Lower leg skin (tissue), 4 donors: ENCODE data around the gene AFAP1L1. TPM values are rescaled to one million over a fixed set of nuclear protein-coding genes. Genes with fewer than 3 reads are reported as not detected.

Experiments
- DNase-seq, 2 donors: peaks; one replicate each; pipeline ENCODE4 v3.0.0-alpha.2; 2019; ENCODE audit warnings: low spot score in 2 of 2
- H3K4me3 ChIP-seq: fragments of 200-600 bp; sonication (generic); 2 replicates; pipeline ENCODE4 v1.5.1; 2017; ENCODE audit warnings: mild to moderate bottlenecking, low read depth; ENCODE audit not compliant: poor library complexity, severe bottlenecking
- POLR2A ChIP-seq, 2 donors: fragments of 450-650 bp; IDR thresholded peaks; one replicate each; pipeline ENCODE4 v1.6.1; 2016 to 2017; ENCODE audit warnings: antibody characterized with exemption in 2 of 2, mild to moderate bottlenecking in 1 of 2, moderate library complexity in 1 of 2
- WGBS, 2 donors: methylation state at CpG; one replicate each; pipeline ENCODE4 v1.1.5; 2018; 5-methylcytosine and 5-hydroxymethylcytosine counted together
- intact Hi-C: fragments of 100-400 bp; cut with DNase I; formaldehyde crosslinking; loops from one replicate; pipeline ENCODE4 v1.15.0; 2023; ENCODE audit warnings: low total_unique reads
- total RNA-seq, 4 donors: library from RNA; depleted of rRNA; stranded (reverse); fragments of >200 nt; gene quantifications; one replicate each; pipeline ENCODE4 v1.1.0, GENCODE V29; 2016
- TF ChIP-seq, protein P1 (sequence below), 3 donors: fragments of 450-650 bp; IDR thresholded peaks; one replicate each; pipeline ENCODE4 v1.5.1; 2016; ENCODE audit warnings: antibody characterized with exemption in 3 of 3, mild to moderate bottlenecking in 3 of 3, moderate library complexity in 2 of 3

Gene AFAP1L1
- total RNA-seq, 4 donors from 2014 or later: 6.3 to 10.8 (median 8.0) TPM

DNA sequence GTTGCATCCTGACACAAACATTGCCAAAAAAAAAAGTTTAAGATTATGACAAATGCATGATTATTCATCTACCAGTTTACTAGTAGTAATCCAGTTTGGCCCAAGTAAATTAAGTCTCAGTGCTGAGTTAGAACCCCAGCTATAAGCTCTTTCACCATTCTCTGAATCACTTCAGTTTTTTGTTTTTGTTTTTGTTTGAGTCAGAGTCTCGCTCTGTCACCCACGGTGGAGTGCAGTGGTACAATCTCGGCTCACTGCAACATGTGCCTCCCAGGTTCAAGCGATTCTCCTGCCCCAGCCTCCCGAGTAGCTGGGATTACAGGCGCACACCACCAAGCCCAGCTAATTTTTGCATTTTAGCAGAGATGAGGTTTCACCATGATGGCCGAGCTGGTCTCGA is 84.7 kb downstream of the AFAP1L1 start:
- WGBS, 2 donors: 92 to 96% methylated on average over 8 of the region's 8 CpGs
- no peak overlapping the region for H3K4me3 ChIP-seq
- intact Hi-C loops: no loop called here
- no peak for DNase-seq
- TF ChIP-seq, protein P1, sequence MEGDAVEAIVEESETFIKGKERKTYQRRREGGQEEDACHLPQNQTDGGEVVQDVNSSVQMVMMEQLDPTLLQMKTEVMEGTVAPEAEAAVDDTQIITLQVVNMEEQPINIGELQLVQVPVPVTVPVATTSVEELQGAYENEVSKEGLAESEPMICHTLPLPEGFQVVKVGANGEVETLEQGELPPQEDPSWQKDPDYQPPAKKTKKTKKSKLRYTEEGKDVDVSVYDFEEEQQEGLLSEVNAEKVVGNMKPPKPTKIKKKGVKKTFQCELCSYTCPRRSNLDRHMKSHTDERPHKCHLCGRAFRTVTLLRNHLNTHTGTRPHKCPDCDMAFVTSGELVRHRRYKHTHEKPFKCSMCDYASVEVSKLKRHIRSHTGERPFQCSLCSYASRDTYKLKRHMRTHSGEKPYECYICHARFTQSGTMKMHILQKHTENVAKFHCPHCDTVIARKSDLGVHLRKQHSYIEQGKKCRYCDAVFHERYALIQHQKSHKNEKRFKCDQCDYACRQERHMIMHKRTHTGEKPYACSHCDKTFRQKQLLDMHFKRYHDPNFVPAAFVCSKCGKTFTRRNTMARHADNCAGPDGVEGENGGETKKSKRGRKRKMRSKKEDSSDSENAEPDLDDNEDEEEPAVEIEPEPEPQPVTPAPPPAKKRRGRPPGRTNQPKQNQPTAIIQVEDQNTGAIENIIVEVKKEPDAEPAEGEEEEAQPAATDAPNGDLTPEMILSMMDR (IDR thresholded peaks at IDR 0.05): no peak

GRCh38 chr5:149357370-149358293 is 86.0 kb downstream of the AFAP1L1 start, which contains the start of gene PCYOX1L:
TSS of gene PCYOX1L (plus strand) at chr5:149358046. CDS start at chr5:149358069, 23 bp downstream.
- DNase-seq: peak; percentile 95 to 99
- TF ChIP-seq, protein P1 (IDR thresholded peaks at IDR 0.05): no peak
- TF ChIP-seq POLR2A (IDR thresholded peaks at IDR 0.05): no peak
- H3K4me3 ChIP-seq: peak within 1 kb of the TSS; percentile 58
- 2 to 4% methylated on average over 33 to 53 of the region's 61 CpGs for WGBS, 2 donors
- intact Hi-C loops: no loop called here

- TF ChIP-seq POLR2A (IDR thresholded peaks at IDR 0.05): no peak
- TF ChIP-seq, protein P1 (IDR thresholded peaks at IDR 0.05): no peak
- DNase-seq: peak; percentile 36 to 93
- intact Hi-C loops: no loop called here
- WGBS, 2 donors: 1% methylated on average over 18 of the region's 18 CpGs
- H3K4me3 ChIP-seq: peak overlapping the region; percentile 58
Observed at GRCh38 chr5:149358294-149358651, 86.6 kb downstream of the AFAP1L1 start.

GRCh38 chr5:149358868-149359495 is 87.3 kb downstream of the AFAP1L1 start:
- intact Hi-C loops: no loop called here
- no peak for DNase-seq
- TF ChIP-seq, protein P1 (IDR thresholded peaks at IDR 0.05): no peak
- no peak for TF ChIP-seq POLR2A (IDR thresholded peaks at IDR 0.05)
- 64 to 68% methylated on average over 8 of the region's 8 CpGs for WGBS, 2 donors
- H3K4me3 ChIP-seq: no peak overlapping the region

- TF ChIP-seq, protein P1 (IDR thresholded peaks at IDR 0.05): no peak
- no peak for TF ChIP-seq POLR2A (IDR thresholded peaks at IDR 0.05)
- DNase-seq: no peak
- intact Hi-C loops: no loop called here
- 73 to 78% methylated on average over 1 of the region's 1 CpG for WGBS, 2 donors
- H3K4me3 ChIP-seq: no peak overlapping the region
Observed at GRCh38 chr5:149360272-149360671, 88.6 kb downstream of the AFAP1L1 start.
